ENCODE data around the gene B4GALT3. TPM values are rescaled to one million over a fixed set of nuclear protein-coding genes. Genes with fewer than 3 reads are reported as not detected.

The B4GALT3 gene
- total RNA-seq, 1 experiment from 2014 or later = 59.2 TPM

DNA sequence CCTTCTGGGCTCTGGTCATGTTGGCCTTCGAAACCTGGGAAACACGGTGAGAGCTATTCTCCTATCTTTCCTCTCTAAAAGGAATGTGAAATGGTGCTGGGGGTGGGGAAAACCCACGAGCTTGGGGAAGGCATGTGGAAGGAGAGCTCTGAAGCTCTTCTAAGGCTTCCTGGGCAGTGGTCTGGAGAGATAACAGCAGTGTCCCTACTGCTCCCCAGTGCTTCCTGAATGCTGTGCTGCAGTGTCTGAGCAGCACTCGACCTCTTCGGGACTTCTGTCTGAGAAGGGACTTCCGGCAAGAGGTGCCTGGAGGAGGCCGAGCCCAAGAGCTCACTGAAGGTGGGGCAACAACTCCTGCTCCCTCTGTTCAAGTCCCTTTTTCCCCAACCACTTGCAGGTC lies 15.3 kb downstream of the B4GALT3 start:
- Mint-ChIP-seq H3K4me1 (ENCODE audit: low read depth, unreplicated experiment) (peaks cover 37% of the 10 kb centered on the region), H3K9me3 (ENCODE audit: low read depth, unreplicated experiment) (no peaks in the 10 kb centered on the region), H3K36me3 (ENCODE audit: insufficient read depth, unreplicated experiment) (peaks cover 84% of the 10 kb centered on the region), H3K27ac (ENCODE audit: unreplicated experiment) (no peak overlapping the region), H3K27me3 (ENCODE audit: unreplicated experiment) (no peaks in the 10 kb centered on the region), H3K4me3 (ENCODE audit: low read depth, unreplicated experiment) (no peak overlapping the region)
- intact Hi-C loops (cut with micrococcal nuclease; ENCODE audit: unreplicated experiment) = no loop called here
- TF ChIP-seq, protein P1, sequence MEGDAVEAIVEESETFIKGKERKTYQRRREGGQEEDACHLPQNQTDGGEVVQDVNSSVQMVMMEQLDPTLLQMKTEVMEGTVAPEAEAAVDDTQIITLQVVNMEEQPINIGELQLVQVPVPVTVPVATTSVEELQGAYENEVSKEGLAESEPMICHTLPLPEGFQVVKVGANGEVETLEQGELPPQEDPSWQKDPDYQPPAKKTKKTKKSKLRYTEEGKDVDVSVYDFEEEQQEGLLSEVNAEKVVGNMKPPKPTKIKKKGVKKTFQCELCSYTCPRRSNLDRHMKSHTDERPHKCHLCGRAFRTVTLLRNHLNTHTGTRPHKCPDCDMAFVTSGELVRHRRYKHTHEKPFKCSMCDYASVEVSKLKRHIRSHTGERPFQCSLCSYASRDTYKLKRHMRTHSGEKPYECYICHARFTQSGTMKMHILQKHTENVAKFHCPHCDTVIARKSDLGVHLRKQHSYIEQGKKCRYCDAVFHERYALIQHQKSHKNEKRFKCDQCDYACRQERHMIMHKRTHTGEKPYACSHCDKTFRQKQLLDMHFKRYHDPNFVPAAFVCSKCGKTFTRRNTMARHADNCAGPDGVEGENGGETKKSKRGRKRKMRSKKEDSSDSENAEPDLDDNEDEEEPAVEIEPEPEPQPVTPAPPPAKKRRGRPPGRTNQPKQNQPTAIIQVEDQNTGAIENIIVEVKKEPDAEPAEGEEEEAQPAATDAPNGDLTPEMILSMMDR (IDR thresholded peaks at IDR 0.05; ENCODE audit: unreplicated experiment) = no peak
- no peak for DNase-seq
- no TSS peak for BruUV-seq (replicated peaks)
- CTCF ChIA-PET = interaction anchor here (0.6 kb wide), 1 partner anchor 10 kb away, joined by 4 read pairs; no protein-coding TSS in a partner anchor

- Mint-ChIP-seq H3K9me3 (ENCODE audit: low read depth, unreplicated experiment) (no peaks in the 10 kb centered on the region), H3K36me3 (ENCODE audit: insufficient read depth, unreplicated experiment) (peaks cover 80% of the 10 kb centered on the region), H3K4me1 (ENCODE audit: low read depth, unreplicated experiment) (peaks cover 37% of the 10 kb centered on the region), H3K4me3 (ENCODE audit: low read depth, unreplicated experiment) (peak overlapping the region; percentile 94), H3K27me3 (ENCODE audit: unreplicated experiment) (no peaks in the 10 kb centered on the region), H3K27ac (ENCODE audit: unreplicated experiment) (no peak overlapping the region)
- TF ChIP-seq, protein P1 (IDR thresholded peaks at IDR 0.05; ENCODE audit: unreplicated experiment) = no peak
- BruUV-seq (replicated peaks) = no TSS peak
- CTCF ChIA-PET = interaction anchor here (0.6 kb wide), 1 partner anchor 11 kb away, joined by 4 read pairs; no protein-coding TSS in a partner anchor
- intact Hi-C loops (cut with micrococcal nuclease; ENCODE audit: unreplicated experiment) = no loop called here
- no peak for DNase-seq
These were observed 15.7 kb downstream of the B4GALT3 start for GRCh38 chr1:161161652-161162051.

- CTCF ChIA-PET = no interaction called here
- TF ChIP-seq, protein P1 (IDR thresholded peaks at IDR 0.05; ENCODE audit: unreplicated experiment) = no peak
- H3K9me3 Mint-ChIP-seq (ENCODE audit: low read depth, unreplicated experiment) = no peaks in the 10 kb centered on the region
- no peak overlapping the region for H3K27ac Mint-ChIP-seq (ENCODE audit: unreplicated experiment)
- BruUV-seq (replicated peaks) = no TSS peak
- peak overlapping the region; percentile 94 for H3K4me3 Mint-ChIP-seq (ENCODE audit: low read depth, unreplicated experiment)
- intact Hi-C loops (cut with micrococcal nuclease; ENCODE audit: unreplicated experiment) = no loop called here
- H3K27me3 Mint-ChIP-seq (ENCODE audit: unreplicated experiment) = no peaks in the 10 kb centered on the region
- no peak for DNase-seq
- peaks cover 74% of the 10 kb centered on the region for H3K36me3 Mint-ChIP-seq (ENCODE audit: insufficient read depth, unreplicated experiment)
- peaks cover 40% of the 10 kb centered on the region for H3K4me1 Mint-ChIP-seq (ENCODE audit: low read depth, unreplicated experiment)
These were observed 16.6 kb downstream of the B4GALT3 start for GRCh38 chr1:161160671-161161145.

- intact Hi-C loops (cut with micrococcal nuclease; ENCODE audit: unreplicated experiment) = no loop called here
- DNase-seq = no peak
- H3K27ac Mint-ChIP-seq (ENCODE audit: unreplicated experiment) = peak overlapping the region; percentile 78
- H3K27me3 Mint-ChIP-seq (ENCODE audit: unreplicated experiment) = no peaks in the 10 kb centered on the region
- TF ChIP-seq, protein P1 (IDR thresholded peaks at IDR 0.05; ENCODE audit: unreplicated experiment) = no peak
- BruUV-seq (replicated peaks) = no TSS peak
- peaks cover 66% of the 10 kb centered on the region for H3K36me3 Mint-ChIP-seq (ENCODE audit: insufficient read depth, unreplicated experiment)
- CTCF ChIA-PET = interaction anchor here (1.1 kb wide), 1 partner anchor 19 kb away, joined by 3 read pairs; no protein-coding TSS in a partner anchor
- peak overlapping the region; percentile 94 for H3K4me3 Mint-ChIP-seq (ENCODE audit: low read depth, unreplicated experiment)
- H3K4me1 Mint-ChIP-seq (ENCODE audit: low read depth, unreplicated experiment) = peaks cover 48% of the 10 kb centered on the region
- no peaks in the 10 kb centered on the region for H3K9me3 Mint-ChIP-seq (ENCODE audit: low read depth, unreplicated experiment)
These were observed 17.4 kb downstream of the B4GALT3 start for GRCh38 chr1:161159913-161160243.

Measured in Calu3 (cell line).